GM12874 (cell line): ENCODE data around the gene TTLL7.

Source experiments
- TF ChIP-seq, protein P1 (sequence below): IDR thresholded peaks from 2 replicates; pipeline ENCODE4 v1.5.1; 2011; ENCODE audit warnings: low read depth, mild to moderate bottlenecking, control low read depth, low read length, moderate library complexity; ENCODE audit not compliant: insufficient read depth

TTLL7 gene

DNA sequence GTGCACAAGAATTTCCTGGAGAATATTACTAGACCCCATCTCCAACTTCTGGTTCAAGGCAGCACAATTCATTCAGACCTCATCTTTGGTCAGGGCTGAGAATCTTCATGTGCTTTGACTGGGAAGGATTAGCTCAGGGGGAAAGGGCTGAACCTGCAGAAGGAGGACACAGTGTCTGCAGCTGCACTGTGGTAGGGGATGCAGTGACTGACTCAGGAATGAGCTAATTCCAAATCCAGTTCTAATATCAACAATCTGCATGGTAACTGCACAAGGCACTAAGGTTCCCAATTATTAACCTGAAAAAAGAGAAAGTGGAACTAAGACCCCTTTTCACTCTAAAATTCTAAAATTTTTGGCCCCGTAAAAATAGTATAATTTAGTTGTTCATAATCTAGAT, 31.6 kb downstream of the TTLL7 start:
- TF ChIP-seq, protein P1, sequence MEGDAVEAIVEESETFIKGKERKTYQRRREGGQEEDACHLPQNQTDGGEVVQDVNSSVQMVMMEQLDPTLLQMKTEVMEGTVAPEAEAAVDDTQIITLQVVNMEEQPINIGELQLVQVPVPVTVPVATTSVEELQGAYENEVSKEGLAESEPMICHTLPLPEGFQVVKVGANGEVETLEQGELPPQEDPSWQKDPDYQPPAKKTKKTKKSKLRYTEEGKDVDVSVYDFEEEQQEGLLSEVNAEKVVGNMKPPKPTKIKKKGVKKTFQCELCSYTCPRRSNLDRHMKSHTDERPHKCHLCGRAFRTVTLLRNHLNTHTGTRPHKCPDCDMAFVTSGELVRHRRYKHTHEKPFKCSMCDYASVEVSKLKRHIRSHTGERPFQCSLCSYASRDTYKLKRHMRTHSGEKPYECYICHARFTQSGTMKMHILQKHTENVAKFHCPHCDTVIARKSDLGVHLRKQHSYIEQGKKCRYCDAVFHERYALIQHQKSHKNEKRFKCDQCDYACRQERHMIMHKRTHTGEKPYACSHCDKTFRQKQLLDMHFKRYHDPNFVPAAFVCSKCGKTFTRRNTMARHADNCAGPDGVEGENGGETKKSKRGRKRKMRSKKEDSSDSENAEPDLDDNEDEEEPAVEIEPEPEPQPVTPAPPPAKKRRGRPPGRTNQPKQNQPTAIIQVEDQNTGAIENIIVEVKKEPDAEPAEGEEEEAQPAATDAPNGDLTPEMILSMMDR: no peak

DNA sequence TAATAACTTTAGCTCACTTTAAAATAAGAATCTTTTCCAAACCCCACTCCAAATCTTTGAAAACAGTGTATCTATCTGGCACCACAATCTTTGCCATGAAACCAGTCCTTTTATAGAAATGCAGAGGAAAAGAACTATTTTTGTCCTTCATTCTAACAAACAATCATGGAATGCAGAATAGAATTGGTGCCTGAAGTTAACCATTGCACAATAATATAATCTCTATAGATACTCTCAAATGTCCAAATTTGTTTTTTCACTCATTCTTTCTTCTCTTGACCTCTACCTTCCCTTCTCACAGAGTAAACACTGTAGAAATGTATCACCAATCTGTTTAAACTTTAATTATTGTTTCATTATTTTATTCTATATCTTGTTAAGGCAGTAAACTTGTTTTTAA, 34.8 kb downstream of the TTLL7 start:
- TF ChIP-seq, protein P1: no peak

DNA sequence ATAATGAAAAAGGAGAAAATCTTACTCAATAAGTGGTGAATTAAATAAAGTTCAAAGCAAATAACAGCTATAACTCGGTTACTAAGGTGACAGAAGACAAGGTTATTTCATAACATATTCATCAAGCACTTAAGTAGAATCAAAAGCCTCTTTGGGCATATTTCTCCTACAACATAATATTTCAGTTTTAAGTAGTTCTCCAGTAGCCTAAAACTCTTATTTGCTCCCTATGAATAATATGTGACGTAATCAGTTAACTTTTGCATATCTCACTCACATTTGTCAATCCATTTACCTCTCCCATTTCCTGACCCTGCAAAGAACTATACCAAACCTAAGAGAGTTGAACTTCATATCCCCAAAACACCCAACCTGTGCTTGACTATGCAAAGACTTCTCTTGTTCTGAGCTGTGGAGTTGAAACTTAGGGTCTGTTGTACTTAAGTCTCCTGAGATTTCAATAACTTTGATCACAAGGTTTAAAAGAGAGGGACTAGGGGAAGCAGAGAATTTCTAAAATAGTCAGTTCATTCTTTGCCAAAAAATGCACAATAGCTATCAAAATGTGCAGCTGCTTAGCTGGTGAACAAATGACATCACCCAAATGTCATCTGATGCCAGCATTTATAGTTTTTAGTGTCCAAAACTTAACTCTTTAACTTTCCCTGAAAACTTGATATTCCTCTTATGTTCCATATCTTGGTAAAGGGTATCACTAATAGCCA, 37.2 kb downstream of the TTLL7 start:
- TF ChIP-seq, protein P1: no peak

DNA sequence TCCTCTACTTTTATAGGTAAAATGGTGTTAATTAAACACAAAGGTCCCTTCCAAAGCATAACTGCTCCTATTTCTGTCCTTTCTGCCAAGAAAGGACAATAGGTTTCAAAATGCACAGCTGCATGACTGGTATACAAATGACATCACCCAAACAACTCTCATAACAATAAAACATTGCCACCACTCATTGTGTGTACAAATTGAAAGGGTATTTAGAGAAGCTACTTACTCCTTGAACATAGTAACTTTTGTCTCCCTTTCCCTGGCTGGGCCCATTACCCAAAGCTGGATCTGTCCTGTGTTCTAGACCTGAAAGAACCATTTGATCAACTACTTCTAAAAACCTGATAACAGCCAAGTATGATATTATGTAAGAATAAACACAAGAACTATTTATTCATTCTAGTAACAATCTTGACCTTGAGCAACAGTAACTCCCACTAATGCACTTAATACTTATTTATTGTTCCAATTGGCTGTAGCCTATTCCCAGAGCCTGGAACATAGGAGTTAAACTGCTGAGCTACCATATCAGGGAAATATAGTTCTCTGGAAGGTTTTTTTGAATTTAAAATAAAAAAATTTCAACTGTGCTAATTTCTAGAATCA, 38.2 kb downstream of the TTLL7 start:
- TF ChIP-seq, protein P1: no peak

DNA sequence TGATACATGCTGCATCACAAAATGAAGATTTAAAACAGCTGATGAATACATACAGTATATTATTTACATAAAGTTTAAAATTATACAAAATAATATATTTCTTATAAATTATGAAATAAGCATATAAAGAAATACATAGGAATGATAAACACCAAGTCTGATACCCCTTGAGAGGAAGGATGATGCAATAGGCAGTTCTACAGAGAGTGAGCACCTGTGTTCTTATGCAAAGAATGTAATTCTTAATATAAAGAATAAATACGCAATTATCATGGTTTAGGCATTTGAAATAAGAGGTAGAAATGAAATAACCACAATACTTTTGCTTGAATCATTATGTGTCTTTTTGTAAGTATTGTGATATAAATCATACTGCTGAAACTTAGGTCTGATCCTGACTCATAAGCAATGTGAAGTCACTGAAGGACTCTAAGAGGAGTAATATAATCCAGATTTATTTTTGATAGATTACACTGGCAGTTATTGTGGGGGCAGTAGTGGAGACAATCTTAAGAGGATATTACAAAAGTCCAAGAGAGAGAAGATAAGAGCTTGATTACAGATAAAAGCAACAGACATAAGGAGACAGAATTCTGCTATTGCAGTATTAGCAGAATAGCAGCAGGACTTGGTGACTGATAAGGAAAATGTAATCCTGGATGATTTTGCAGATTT, 39.0 kb downstream of the TTLL7 start:
- TF ChIP-seq, protein P1: no peak

DNA sequence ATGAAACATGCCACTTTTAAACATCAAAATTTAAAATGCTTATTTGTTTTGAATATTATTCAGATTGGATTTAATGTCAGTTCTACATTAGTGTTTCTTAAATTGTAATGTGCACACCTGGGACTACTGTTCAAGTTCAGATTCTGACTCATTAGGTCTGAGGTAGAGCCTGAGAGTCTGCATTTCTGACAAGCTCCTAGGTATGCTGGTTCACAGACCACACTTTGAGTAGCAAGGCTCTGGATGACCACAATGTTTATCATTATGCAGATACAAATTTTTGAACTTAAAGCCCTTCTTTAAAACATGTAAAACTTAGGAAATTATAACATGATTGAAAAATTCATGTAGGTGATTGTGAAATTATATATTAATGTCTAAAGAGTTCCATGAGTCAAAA, 40.2 kb downstream of the TTLL7 start:
- TF ChIP-seq, protein P1: no peak

DNA sequence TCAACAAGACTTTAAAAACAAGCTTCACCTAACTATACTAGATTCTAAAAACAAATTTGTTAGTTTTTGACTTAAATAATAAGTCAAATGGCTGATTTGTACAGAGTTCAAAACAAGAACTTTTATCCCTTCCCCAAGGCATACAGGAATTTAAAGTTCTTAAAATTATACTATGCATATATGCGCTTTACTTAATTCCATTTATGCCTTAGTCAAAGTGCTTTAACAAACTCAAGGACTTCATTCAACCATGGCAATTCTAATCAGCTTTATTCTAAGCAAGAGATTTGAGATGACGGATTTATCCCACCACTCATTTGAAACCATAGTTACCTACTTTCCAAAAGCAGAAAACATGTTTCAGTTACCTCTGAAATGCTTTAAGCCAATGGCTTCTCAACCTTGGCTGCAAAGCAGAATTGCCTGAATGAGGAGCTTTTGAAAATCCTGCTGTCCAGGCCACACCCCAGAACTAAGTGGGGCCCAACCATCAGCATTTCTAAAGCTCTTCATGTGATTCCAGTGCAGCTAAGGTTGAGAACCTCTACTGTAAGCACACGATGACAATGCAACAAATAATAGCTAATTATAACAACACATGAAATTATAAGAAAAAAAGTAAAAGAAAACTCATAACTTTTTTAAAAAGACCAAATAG, 44.6 kb downstream of the TTLL7 start:
- TF ChIP-seq, protein P1: no peak
